C4-2B (cell line): Measurements from ENCODE around the gene HOOK2.
"Not testable (repeated sequence)": the region's sequence is repeated elsewhere in the genome, so short reads cannot be mapped to it uniquely, and the experiment has no call there.

Experiments
- H3K27ac ChIP-seq: fragments of 450-650 bp; 2 replicates; pipeline ENCODE4 v1.5.1; 2017
- CTCF ChIP-seq: fragments of 450-650 bp; conservative IDR thresholded peaks from 2 replicates; pipeline ENCODE4 v1.5.1; 2017; ENCODE audit warnings: mild to moderate bottlenecking
- ZFX ChIP-seq: fragments of 450-650 bp; IDR thresholded peaks from 2 replicates; pipeline ENCODE4 v1.6.1; 2017

The HOOK2 gene

GRCh38 chr19:12720851-12721655 lies 54.3 kb downstream of the HOOK2 start:
- peak overlapping the region; percentile 92 for H3K27ac ChIP-seq
- TF ChIP-seq CTCF (no peak), ZFX (no peak)

GRCh38 chr19:12720296-12720695 lies 55.1 kb downstream of the HOOK2 start:
- H3K27ac ChIP-seq: no peak overlapping the region; the same call in 1 of the 2 replicates

GRCh38 chr19:12715929-12716328 lies 59.4 kb downstream of the HOOK2 start:
- TF ChIP-seq ZFX (no peak), CTCF (no peak)
- H3K27ac ChIP-seq: no peak overlapping the region

More at GRCh38 chr19:12720296-12720695, 55.1 kb downstream of the HOOK2 start:
- TF ChIP-seq CTCF (no peak), ZFX (no peak)

GRCh38 chr19:12715102-12715501 lies 60.2 kb downstream of the HOOK2 start:
- no peak overlapping the region for H3K27ac ChIP-seq
- no peak for TF ChIP-seq CTCF
- TF ChIP-seq ZFX: no peak

- H3K27ac ChIP-seq: not testable (repeated sequence)
These were observed 62.0 kb downstream of the HOOK2 start for GRCh38 chr19:12713304-12713703.
